GM19463 (cell line): Measurements from ENCODE around the gene PDK1.
"Not testable (repeated sequence)": the region's sequence is repeated elsewhere in the genome, so short reads cannot be mapped to it uniquely, and the experiment has no call there.

ENCODE experiments used
- ATAC-seq: cut with Tn5 transposase; IDR thresholded peaks from one replicate; pipeline ENCODE4 v1.9.1; 2021; ENCODE audit warnings: mild to moderate bottlenecking, moderate library complexity; ENCODE audit not compliant: unreplicated experiment

The PDK1 gene

GRCh38 chr2:172555522-172556283 lies at the start of gene PDK1:
Gene PDK1 (plus strand): TSS chr2:172556090. CDS start chr2:172556151, 61 bp downstream.
- peak; percentile 79 for ATAC-seq

- no peak for ATAC-seq
Observed at GRCh38 chr2:172507199-172507598, 48.7 kb upstream of the PDK1 start.

- no peak for ATAC-seq
Observed at GRCh38 chr2:172510088-172510487, 45.8 kb upstream of the PDK1 start.

- no peak for ATAC-seq
Observed at GRCh38 chr2:172510548-172510947, 45.3 kb upstream of the PDK1 start.

- no peak for ATAC-seq
Observed at GRCh38 chr2:172512810-172513523, 42.9 kb upstream of the PDK1 start.

GRCh38 chr2:172513524-172513900 lies 42.4 kb upstream of the PDK1 start:
- ATAC-seq = no peak

- ATAC-seq = no peak
Observed at GRCh38 chr2:172513935-172514586, 41.8 kb upstream of the PDK1 start.

GRCh38 chr2:172516299-172516698 lies 39.6 kb upstream of the PDK1 start:
- no peak for ATAC-seq

- ATAC-seq = no peak
Observed at GRCh38 chr2:172518995-172519394, 36.9 kb upstream of the PDK1 start.

- ATAC-seq = no peak
Observed at GRCh38 chr2:172525601-172526000, 30.3 kb upstream of the PDK1 start.

GRCh38 chr2:172531309-172531708 lies 24.6 kb upstream of the PDK1 start:
- no peak for ATAC-seq

GRCh38 chr2:172532461-172532860 lies 23.4 kb upstream of the PDK1 start:
- not testable (repeated sequence) for ATAC-seq

GRCh38 chr2:172533687-172534086 lies 22.2 kb upstream of the PDK1 start:
- no peak for ATAC-seq

GRCh38 chr2:172535119-172535518 lies 20.8 kb upstream of the PDK1 start:
- ATAC-seq = no peak

GRCh38 chr2:172537851-172538250 lies 18.0 kb upstream of the PDK1 start:
- ATAC-seq = not testable (repeated sequence)

- ATAC-seq = no peak
Observed at GRCh38 chr2:172539767-172540166, 16.1 kb upstream of the PDK1 start.

- ATAC-seq = no peak
Observed at GRCh38 chr2:172540421-172540820, 15.5 kb upstream of the PDK1 start.

GRCh38 chr2:172545408-172546075 lies 10.3 kb upstream of the PDK1 start:
- ATAC-seq = no peak

- ATAC-seq = no peak
Observed at GRCh38 chr2:172549131-172549530, 6.8 kb upstream of the PDK1 start.

GRCh38 chr2:172549802-172550201 lies 6.1 kb upstream of the PDK1 start:
- ATAC-seq = not testable (repeated sequence)

- no peak for ATAC-seq
Observed at GRCh38 chr2:172550419-172550818, 5.5 kb upstream of the PDK1 start.
